A549 treated with CORT108297 at 1 μM for 4 hours (cell line): ENCODE data around the gene MRLN. TPM values are rescaled to one million over a fixed set of nuclear protein-coding genes. Genes with fewer than 3 reads are reported as not detected.

ENCODE experiments used
- total RNA-seq: library from RNA; stranded (reverse); fragments of 200-300 nt; extraction: Qiagen RNA extraction; gene quantifications from 5 replicates; pipeline ENCODE4 v1.2.3, GENCODE V29; 2022

MRLN gene
- not detected in 5 replicates for total RNA-seq

DNA sequence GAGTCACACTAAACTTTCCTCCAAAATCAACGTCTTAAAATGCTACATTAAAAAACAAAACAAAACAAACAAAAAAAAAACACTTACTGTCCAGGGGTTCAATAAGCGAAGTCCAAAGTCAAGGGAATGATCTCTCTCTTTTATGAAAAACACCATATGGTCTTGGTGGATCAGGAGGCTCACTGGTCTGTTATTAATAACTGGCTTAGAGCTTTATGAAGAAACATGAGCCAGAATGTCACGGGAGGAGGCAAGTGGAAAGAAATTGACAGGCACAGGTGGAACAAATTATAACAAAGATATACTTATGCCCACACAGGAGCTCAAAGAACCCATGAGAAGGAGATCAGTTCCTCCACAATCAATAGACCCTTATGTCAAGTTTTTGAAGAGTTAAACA, at the start of gene MRLN:
Gene MRLN, minus strand, starts transcription at position 189 of the 400 bp plus-strand sequence.

DNA sequence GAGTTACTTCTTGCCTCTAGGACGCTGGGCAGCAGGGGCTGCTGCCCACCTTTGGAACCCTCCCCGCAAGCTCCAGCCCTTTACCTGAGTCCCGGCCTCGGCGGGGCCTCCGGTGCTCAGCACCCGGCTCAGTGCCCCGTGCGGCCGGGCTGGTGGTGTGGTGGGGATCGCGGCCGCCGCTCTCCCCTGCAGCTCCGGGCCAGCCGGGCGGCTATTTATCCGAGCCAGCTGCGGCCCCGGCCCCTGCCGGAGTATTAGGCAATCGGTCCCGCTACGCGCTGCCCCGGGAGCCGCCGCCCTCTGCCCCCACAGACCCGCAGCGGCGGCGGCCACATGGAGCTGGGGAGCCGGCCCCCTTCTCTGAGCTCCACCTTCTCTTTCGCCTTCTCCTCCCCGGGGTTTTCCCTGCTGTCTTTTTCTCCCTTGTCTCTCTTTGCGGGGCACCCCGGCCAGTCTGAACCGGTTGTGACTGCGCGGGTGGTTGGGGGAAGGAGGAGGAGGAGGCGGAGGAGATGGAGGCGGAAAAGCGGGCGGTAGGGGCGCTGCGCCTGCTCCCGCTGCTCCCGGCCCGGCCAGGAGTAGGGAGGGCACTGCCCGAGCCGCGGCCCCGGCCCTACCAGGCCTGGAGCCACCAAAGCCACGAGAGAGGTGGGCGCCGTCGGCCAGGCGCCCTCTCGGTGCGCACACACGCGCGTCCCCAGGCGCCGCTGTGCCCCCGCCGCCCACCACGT, 43.7 kb downstream of the MRLN start, which contains the start of gene SLC16A9:
Gene SLC16A9, minus strand, starts transcription at position 456 of the 731 bp plus-strand sequence. CDS start 25,559 bp downstream, outside the sequence.

Other genes starting within 250 kb of the MRLN start
- 0.06 to 0.09 TPM (median 0.07 TPM) in 5 replicates for gene SLC16A9, start 43.6 kb downstream of the MRLN start, total RNA-seq
- gene CCDC6, start 153.1 kb upstream of the MRLN start, total RNA-seq = 22.6 to 25.5 TPM (median 23.7 TPM) in 5 replicates